ENCODE measurements around the gene PPM1L.
A peak's percentile ranks its signal among the peaks of the same experiment; 100 is the strongest.

DNA sequence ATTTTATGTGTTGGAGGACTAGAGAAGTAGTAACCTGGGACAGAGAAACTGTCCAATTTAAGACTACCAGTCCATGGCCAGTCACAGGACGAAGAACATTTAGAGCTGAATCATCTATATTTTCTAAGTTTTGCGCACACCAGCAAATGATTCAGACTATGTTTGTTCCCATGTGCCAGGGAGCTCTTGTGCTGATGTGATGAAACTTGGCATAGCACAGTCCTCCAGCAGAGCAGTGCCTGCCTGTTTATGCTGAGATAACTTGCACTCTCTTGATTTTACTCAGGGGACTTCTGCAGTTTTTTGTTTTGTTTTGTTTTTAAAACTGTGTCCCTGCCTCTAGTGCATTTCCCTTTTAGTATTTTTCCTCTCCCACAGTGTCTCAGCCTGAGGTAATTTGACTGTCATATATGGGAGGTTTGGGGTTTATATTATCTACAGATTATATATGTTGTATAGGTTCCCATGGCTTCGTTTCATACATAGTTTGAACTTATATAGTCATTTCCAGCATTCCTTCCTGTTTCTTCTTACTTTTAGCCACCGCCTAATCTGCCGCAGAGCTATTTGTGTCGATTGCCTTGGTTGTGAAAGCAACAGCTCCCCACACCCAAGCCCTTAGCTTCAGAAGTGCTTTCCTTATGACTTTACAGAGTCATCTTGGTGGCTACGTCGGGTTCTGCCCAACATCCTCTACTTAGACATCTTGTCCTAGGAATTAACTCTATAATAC lies 45.5 kb downstream of the PPM1L start:
- TF ChIP-seq CTCF (IDR thresholded peaks at IDR 0.05) = no peak
- TF ChIP-seq POLR2AphosphoS5 (IDR thresholded peaks at IDR 0.05; ENCODE audit: insufficient read depth in 1 of 2, low read depth in 1 of 2) = peak in 1 of 2 donors; percentile 43
- no peak for TF ChIP-seq POLR2A (IDR thresholded peaks at IDR 0.05)

Data from vagina (tissue), 2 donors.